Midbrain (tissue), 1 donor: ENCODE measurements around the gene ATP1A2.

Experiments used
- DNase-seq: peaks from one replicate; lab custom pipeline; 2025; lab: John Stamatoyannopoulos, UW

Gene ATP1A2

GRCh38 chr1:160085686-160086455 lies 29.7 kb upstream of the ATP1A2 start:
- DNase-seq: peak; percentile 91

- DNase-seq: peak; percentile 43
These were observed 29.1 kb upstream of the ATP1A2 start for GRCh38 chr1:160086456-160086892.

- no peak for DNase-seq
These were observed 28.4 kb upstream of the ATP1A2 start for GRCh38 chr1:160087118-160087662.

GRCh38 chr1:160089883-160090282 lies 25.7 kb upstream of the ATP1A2 start:
- DNase-seq: no peak

- DNase-seq: no peak
These were observed 24.8 kb upstream of the ATP1A2 start for GRCh38 chr1:160090760-160091159.

- DNase-seq: no peak
These were observed 23.8 kb upstream of the ATP1A2 start for GRCh38 chr1:160091666-160092223.

GRCh38 chr1:160092366-160093068 lies 23.0 kb upstream of the ATP1A2 start:
- peak; percentile 45 for DNase-seq

GRCh38 chr1:160093069-160093395 lies 22.5 kb upstream of the ATP1A2 start:
- DNase-seq: no peak

- DNase-seq: no peak
These were observed 21.8 kb upstream of the ATP1A2 start for GRCh38 chr1:160093624-160094290.

GRCh38 chr1:160094291-160094625 lies 21.3 kb upstream of the ATP1A2 start:
- no peak for DNase-seq

- no peak for DNase-seq
These were observed 20.8 kb upstream of the ATP1A2 start for GRCh38 chr1:160094806-160095205.

- peak; percentile 85 for DNase-seq
These were observed 20.0 kb upstream of the ATP1A2 start for GRCh38 chr1:160095382-160096105.

GRCh38 chr1:160096274-160097116 lies 19.1 kb upstream of the ATP1A2 start:
- no peak for DNase-seq

- DNase-seq: no peak
These were observed 18.2 kb upstream of the ATP1A2 start for GRCh38 chr1:160097151-160097910.

- DNase-seq: peak; percentile 89
These were observed 17.4 kb upstream of the ATP1A2 start, which contains the start of gene IGSF8 for GRCh38 chr1:160097911-160098851. Gene IGSF8 (minus strand): TSS chr1:160098619. CDS start chr1:160098472, 147 bp downstream.

- peak; percentile 96 for DNase-seq
These were observed 16.6 kb upstream of the ATP1A2 start for GRCh38 chr1:160098852-160099561.

GRCh38 chr1:160099716-160100375 lies 15.7 kb upstream of the ATP1A2 start:
- no peak for DNase-seq
